Thoracic aorta (tissue), 2 donors: ENCODE results near the gene SNAP91. TPM values are rescaled to one million over a fixed set of nuclear protein-coding genes. Genes with fewer than 3 reads are reported as not detected.
"Not testable (repeated sequence)": the region's sequence is repeated elsewhere in the genome, so short reads cannot be mapped to it uniquely, and the experiment has no call there.

Experiments
- ATAC-seq: fragments of 150-250 bp; one replicate; pipeline ENCODE4 v1.8.0; 2017; ENCODE audit warnings: low read depth; ENCODE audit not compliant: insufficient number of reproducible peaks, low FRiP score
- DNase-seq: peaks from one replicate; pipeline ENCODE4 v3.0.0-alpha.2; 2020; ENCODE audit warnings: low spot score
- H3K27ac ChIP-seq, 2 donors: fragments of 200-600 bp; sonication (generic); 1 replicate in 1 of 2; 2 replicates in 1 of 2; pipeline ENCODE4 v1.5.1; 2016; ENCODE audit warnings: mild to moderate bottlenecking in 2 of 2, moderate library complexity in 2 of 2
- H3K27me3 ChIP-seq: fragments of 200-600 bp; sonication (generic); replicated peaks from 2 replicates; pipeline ENCODE4 v1.6.0; 2016; ENCODE audit warnings: mild to moderate bottlenecking; ENCODE audit not compliant: insufficient read depth
- H3K36me3 ChIP-seq: fragments of 200-600 bp; sonication (generic); one replicate; pipeline ENCODE4 v1.5.1; 2016
- H3K4me1 ChIP-seq, 2 donors: fragments of 200-600 bp; sonication (generic); 1 replicate in 1 of 2; 2 replicates in 1 of 2; pipeline versions ENCODE4 v1.5.1 to v1.6.0; 2016; ENCODE audit warnings: low read depth in 2 of 2, mild to moderate bottlenecking in 1 of 2; ENCODE audit not compliant: control insufficient read depth in 1 of 2
- H3K4me3 ChIP-seq: fragments of 200-600 bp; sonication (generic); 2 replicates; pipeline ENCODE4 v1.5.1; 2016; ENCODE audit warnings: mild to moderate bottlenecking
- H3K9me3 ChIP-seq: fragments of 200-600 bp; sonication (generic); 2 replicates; pipeline ENCODE4 v1.5.1; 2016
- total RNA-seq, 2 donors: library from RNA; depleted of rRNA; stranded (reverse); fragments of >200 nt; gene quantifications; one replicate each; pipeline versions ENCODE4 v1.1.0 to v1.2.3, GENCODE V29; 2016
- TF ChIP-seq, protein P1 (sequence below): fragments of 200-600 bp; sonication (generic); IDR thresholded peaks from one replicate; pipeline ENCODE4 v1.5.1; 2019; ENCODE audit warnings: antibody characterized with exemption

Gene SNAP91
- total RNA-seq, 2 donors from 2014 or later, result 3.0 TPM

GRCh38 chr6:83590416-83590815 is 118.5 kb downstream of the SNAP91 start:
- ATAC-seq, result no peak

DNA sequence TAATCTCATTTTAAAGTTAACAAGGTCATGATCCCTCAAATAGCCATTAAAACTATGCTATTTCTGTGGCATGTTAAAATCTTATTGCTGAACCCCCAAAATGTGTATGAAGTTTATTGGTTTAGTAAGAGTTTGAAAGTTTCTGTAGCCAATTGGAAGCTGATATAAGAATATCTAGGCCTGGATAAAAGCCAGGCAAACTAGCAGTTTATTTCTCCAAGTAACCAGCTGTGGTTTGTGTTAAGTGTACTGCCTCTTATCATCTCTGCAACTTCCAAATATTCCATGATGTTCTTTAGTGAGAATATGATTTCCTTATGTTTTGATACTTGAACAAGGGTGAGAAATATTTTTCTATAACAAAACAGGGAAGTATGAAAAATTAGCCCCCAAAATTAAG is 119.8 kb downstream of the SNAP91 start:
- no peak for ATAC-seq
- TF ChIP-seq, protein P1, sequence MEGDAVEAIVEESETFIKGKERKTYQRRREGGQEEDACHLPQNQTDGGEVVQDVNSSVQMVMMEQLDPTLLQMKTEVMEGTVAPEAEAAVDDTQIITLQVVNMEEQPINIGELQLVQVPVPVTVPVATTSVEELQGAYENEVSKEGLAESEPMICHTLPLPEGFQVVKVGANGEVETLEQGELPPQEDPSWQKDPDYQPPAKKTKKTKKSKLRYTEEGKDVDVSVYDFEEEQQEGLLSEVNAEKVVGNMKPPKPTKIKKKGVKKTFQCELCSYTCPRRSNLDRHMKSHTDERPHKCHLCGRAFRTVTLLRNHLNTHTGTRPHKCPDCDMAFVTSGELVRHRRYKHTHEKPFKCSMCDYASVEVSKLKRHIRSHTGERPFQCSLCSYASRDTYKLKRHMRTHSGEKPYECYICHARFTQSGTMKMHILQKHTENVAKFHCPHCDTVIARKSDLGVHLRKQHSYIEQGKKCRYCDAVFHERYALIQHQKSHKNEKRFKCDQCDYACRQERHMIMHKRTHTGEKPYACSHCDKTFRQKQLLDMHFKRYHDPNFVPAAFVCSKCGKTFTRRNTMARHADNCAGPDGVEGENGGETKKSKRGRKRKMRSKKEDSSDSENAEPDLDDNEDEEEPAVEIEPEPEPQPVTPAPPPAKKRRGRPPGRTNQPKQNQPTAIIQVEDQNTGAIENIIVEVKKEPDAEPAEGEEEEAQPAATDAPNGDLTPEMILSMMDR, result no peak
- H3K4me3 ChIP-seq, result no peak overlapping the region
- no peaks in the 10 kb centered on the region for H3K4me1 ChIP-seq
- DNase-seq, result no peak
- no peak overlapping the region for H3K27ac ChIP-seq
- no peaks in the 10 kb centered on the region for H3K9me3 ChIP-seq
- no peaks in the 10 kb centered on the region for H3K36me3 ChIP-seq
- no peaks in the 10 kb centered on the region for H3K27me3 ChIP-seq

More at GRCh38 chr6:83590416-83590815, 118.5 kb downstream of the SNAP91 start:
- no peak overlapping the region for H3K27ac ChIP-seq
- no peak overlapping the region for H3K4me3 ChIP-seq
- TF ChIP-seq, protein P1, result no peak
- no peaks in the 10 kb centered on the region for H3K27me3 ChIP-seq
- H3K4me1 ChIP-seq, result no peaks in the 10 kb centered on the region
- no peaks in the 10 kb centered on the region for H3K9me3 ChIP-seq
- no peak for DNase-seq
- no peaks in the 10 kb centered on the region for H3K36me3 ChIP-seq

GRCh38 chr6:83578057-83578456 is 130.8 kb downstream of the SNAP91 start:
- ATAC-seq, result no peak

GRCh38 chr6:83574783-83575182 is 134.1 kb downstream of the SNAP91 start:
- ATAC-seq (no peak), DNase-seq (no peak)
- no peaks in the 10 kb centered on the region for H3K27me3 ChIP-seq
- no peaks in the 10 kb centered on the region for H3K4me1 ChIP-seq
- TF ChIP-seq, protein P1, result no peak
- H3K9me3 ChIP-seq, result no peaks in the 10 kb centered on the region
- no peak overlapping the region for H3K4me3 ChIP-seq
- H3K36me3 ChIP-seq, result no peaks in the 10 kb centered on the region
- no peak overlapping the region for H3K27ac ChIP-seq

More at GRCh38 chr6:83578057-83578456, 130.8 kb downstream of the SNAP91 start:
- no peaks in the 10 kb centered on the region for H3K27me3 ChIP-seq
- H3K4me3 ChIP-seq, result no peak overlapping the region
- no peaks in the 10 kb centered on the region for H3K4me1 ChIP-seq
- TF ChIP-seq, protein P1, result no peak
- no peaks in the 10 kb centered on the region for H3K36me3 ChIP-seq
- no peak for DNase-seq
- H3K9me3 ChIP-seq, result no peaks in the 10 kb centered on the region
- H3K27ac ChIP-seq, result no peak overlapping the region

DNA sequence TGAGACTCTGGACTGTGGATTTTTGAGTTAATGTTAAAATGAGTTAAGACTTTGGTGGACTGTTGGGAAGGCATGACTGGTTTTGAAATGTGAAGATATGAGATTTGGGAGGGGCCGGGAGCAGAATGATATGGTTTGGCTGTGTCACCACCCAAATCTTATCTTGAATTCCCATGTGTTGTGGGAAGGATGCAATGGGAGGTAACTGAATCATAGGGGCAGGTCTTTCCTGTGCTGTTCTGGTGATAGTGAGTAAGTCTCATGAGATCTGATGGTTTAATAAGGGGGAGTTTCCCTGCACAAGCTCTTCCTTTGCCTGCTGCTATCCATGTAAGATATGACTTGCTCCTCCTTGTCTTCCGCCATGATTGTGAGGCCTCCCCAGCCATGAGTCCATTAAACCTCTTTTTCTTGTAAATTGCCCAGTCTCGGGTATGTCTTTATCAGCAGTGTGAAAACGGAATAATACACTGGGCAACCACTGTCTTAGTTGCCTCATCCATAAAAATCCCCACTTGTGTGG is 137.2 kb downstream of the SNAP91 start:
- H3K4me1 ChIP-seq, ATAC-seq, H3K9me3 ChIP-seq, DNase-seq, H3K27me3 ChIP-seq, H3K27ac ChIP-seq, H3K36me3 ChIP-seq, H3K4me3 ChIP-seq: not testable (repeated sequence)

DNA sequence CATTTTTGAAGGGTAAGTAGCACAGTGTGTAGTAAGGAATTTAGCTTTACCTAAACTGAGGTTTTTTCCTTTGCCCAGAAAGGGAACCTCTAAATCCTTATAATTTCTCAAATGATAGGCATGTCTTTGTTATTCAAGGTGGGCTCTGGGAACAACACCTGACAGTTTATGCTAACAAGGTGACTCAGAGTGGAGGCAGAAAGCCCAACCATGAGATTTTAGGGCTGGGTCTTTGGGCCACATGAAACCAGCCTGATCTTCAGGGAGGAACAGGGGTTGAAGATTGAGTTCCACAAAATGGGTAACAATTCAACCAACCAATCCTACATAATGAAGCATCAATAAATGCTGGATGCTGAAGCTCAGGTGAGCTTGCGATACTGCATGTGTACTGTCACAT is 149.9 kb downstream of the SNAP91 start:
- H3K27me3 ChIP-seq, result no peaks in the 10 kb centered on the region
- ATAC-seq, result no peak

More for the DNA sequence above, 149.9 kb downstream of the SNAP91 start:
- DNase-seq, result no peak
- Histone ChIP-seq H3K9me3 (no peaks in the 10 kb centered on the region), H3K4me3 (no peak overlapping the region), H3K27ac (no peak overlapping the region), H3K36me3 (no peaks in the 10 kb centered on the region), H3K4me1 (no peaks in the 10 kb centered on the region)
- TF ChIP-seq, protein P1, result no peak
